VCaP (cell line): ENCODE results near the gene PRSS48.
"Not testable (repeated sequence)": the region's sequence is repeated elsewhere in the genome, so short reads cannot be mapped to it uniquely, and the experiment has no call there.

ENCODE experiments used
- H3K27ac ChIP-seq: fragments of 450-650 bp; 2 replicates; pipeline ENCODE4 v1.5.1; 2017
- CTCF ChIP-seq: fragments of 450-650 bp; conservative IDR thresholded peaks from 2 replicates; pipeline ENCODE4 v1.5.1; 2017; ENCODE audit warnings: mild to moderate bottlenecking, moderate library complexity

PRSS48 gene

GRCh38 chr4:151251603-151252304 is 25.2 kb upstream of the PRSS48 start:
- no peak for TF ChIP-seq CTCF
- H3K27ac ChIP-seq: no peak overlapping the region

DNA sequence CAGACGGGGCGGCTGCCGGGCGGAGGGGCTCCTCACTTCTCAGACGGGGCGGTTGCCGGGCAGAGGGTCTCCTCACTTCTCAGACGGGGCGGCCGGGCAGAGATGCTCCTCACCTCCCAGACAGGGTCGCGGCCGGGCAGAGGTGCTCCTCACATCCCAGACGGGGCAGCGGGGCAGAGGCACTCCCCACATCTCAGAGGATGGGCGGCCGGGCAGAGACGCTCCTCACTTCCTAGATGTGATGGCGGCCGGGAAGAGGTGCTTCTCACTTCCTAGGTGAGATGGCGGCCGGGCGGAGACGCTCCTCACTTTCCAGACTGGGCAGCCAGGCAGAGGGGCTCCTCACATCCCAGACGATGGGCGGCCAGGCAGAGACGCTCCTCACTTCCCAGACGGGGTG is 21.7 kb upstream of the PRSS48 start:
- not testable (repeated sequence) for H3K27ac ChIP-seq

GRCh38 chr4:151255680-151256079 is 21.3 kb upstream of the PRSS48 start:
- not testable (repeated sequence) for H3K27ac ChIP-seq

- H3K27ac ChIP-seq: no peak overlapping the region
- no peak for TF ChIP-seq CTCF
Measured at GRCh38 chr4:151256134-151256533, 20.8 kb upstream of the PRSS48 start.

- no peak overlapping the region for H3K27ac ChIP-seq
- no peak for TF ChIP-seq CTCF
Measured at GRCh38 chr4:151257704-151258103, 19.3 kb upstream of the PRSS48 start.

- no peak for TF ChIP-seq CTCF
- no peak overlapping the region for H3K27ac ChIP-seq
Measured at GRCh38 chr4:151259752-151260151, 17.2 kb upstream of the PRSS48 start.

DNA sequence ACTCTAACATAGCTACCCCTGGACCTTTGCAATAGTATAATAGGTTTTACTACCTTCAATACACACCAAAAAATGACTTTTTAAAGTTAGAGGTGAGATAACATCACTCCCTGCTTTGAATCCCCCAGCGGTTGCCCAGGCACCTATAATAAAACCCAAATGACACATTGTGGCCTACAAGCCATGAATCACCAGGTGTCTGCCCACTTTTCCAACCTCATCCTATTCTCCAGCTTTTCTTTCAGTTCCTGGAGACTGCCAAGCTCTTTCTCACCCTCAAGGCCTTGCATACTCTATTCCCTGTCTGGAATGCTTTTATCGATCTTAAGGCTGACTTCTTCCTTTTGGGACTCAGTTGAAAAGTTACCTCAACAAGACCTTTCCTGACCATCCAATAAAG is 16.4 kb upstream of the PRSS48 start:
- no peak for TF ChIP-seq CTCF
- H3K27ac ChIP-seq: no peak overlapping the region

- TF ChIP-seq CTCF: no peak
- no peak overlapping the region for H3K27ac ChIP-seq
Measured at GRCh38 chr4:151263455-151263854, 13.5 kb upstream of the PRSS48 start.

DNA sequence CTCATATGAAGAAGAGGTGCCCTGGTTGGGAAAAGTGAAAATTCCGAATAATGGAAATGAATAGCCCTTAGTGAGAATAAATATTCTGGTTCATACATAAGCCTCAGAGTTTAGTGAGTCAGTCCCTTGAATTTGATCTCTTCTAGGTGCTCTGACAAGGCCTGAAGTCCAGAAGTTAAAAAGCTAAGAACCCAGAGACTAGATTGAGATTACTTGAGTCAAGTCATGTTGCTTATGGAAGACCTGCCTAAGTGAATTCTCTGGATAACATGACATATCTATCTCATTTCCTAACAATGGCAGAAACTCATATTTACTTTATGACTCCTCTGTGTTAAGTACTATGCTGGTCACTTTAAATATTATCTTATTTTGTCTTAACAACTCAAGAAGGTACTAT is 10.5 kb upstream of the PRSS48 start:
- no peak overlapping the region for H3K27ac ChIP-seq
- no peak for TF ChIP-seq CTCF
